HCT116 (cell line): ENCODE measurements around the gene LRRC14B. TPM values are rescaled to one million over a fixed set of nuclear protein-coding genes. Genes with fewer than 3 reads are reported as not detected.
"Not testable (repeated sequence)": the region's sequence is repeated elsewhere in the genome, so short reads cannot be mapped to it uniquely, and the experiment has no call there.

ENCODE experiments used
- ATAC-seq: fragments of 200-7000 bp; cut with Tn5 transposase; 2 replicates; pipeline ENCODE4 v1.9.1; 2020; ENCODE audit warnings: mild to moderate bottlenecking, moderate library complexity
- BruUV-seq: library from RNA; stranded (reverse); fragments of 400-500 nt; replicated peaks from 2 replicates; lab custom pipeline; 2021; lab: Mats Ljungman, UMichigan
- CTCF ChIA-PET: fragments of 300-600 bp; sonication (Branson Sonifier 250); formaldehyde crosslinking; loops from one replicate; lab custom pipeline; 2021; ENCODE audit warnings: antibody characterized with exemption; lab: Charles Lee
- POLR2A ChIA-PET: fragments of 300-600, 350-600 bp; sonication (Branson Sonifier 250); formaldehyde crosslinking; loops from one replicate; lab custom pipeline; 2021; ENCODE audit warnings: antibody characterized with exemption; lab: Charles Lee
- RAD21 ChIA-PET, 2 experiments: fragments of 300-600 bp; sonication (Branson Sonifier 250); formaldehyde crosslinking; loops; one replicate each; lab custom pipeline; 2023; ENCODE audit warnings: low total read pairs in 2 of 2; ENCODE audit not compliant: uncharacterized antibody in 2 of 2, unreplicated experiment in 2 of 2, low non-redundant PET in 1 of 2; lab: Charles Lee
- DNase-seq: peaks from one replicate; pipeline ENCODE4 v3.0.0-alpha.2; 2010; ENCODE audit warnings: low read depth, low spot score
- H2AFZ ChIP-seq: fragments of 200-600 bp; shearing (Covaris generic), sonication (generic); 2 replicates; pipeline ENCODE4 v1.6.1; 2017; ENCODE audit warnings: low read depth, mixed run types, mixed read lengths, antibody characterized with exemption, low read length; ENCODE audit not compliant: poor library complexity, severe bottlenecking
- H3K27ac ChIP-seq: 2 replicates; pipeline ENCODE4 v1.5.1; 2012; ENCODE audit warnings: low read depth, low read length
- H3K27me3 ChIP-seq: fragments of 200-600 bp; sonication (generic); 2 replicates; pipeline ENCODE4 v1.6.1; 2016; ENCODE audit warnings: mixed run types, low read length, mixed read lengths; ENCODE audit not compliant: insufficient read depth
- H3K36me3 ChIP-seq, 2 experiments: fragments of 200-500 bp in 1 of 2; fragments of 200-600 bp in 1 of 2; sonication (Bioruptor generic) in 1 of 2; sonication (generic) in 1 of 2; 2 replicates each; pipeline versions ENCODE4 v1.5.1 to v1.6.1; 2014 to 2016; ENCODE audit warnings: low read length in 2 of 2, inconsistent platforms in 1 of 2, mixed read lengths in 1 of 2, mixed run types in 1 of 2; ENCODE audit not compliant: insufficient read depth in 2 of 2, control insufficient read depth in 1 of 2
- H3K4me1 ChIP-seq, 2 experiments: fragments of 200-600 bp in 1 of 2; sonication (generic) in 1 of 2; 2 replicates each; pipeline versions ENCODE4 v1.5.1 to v1.6.1; 2012 to 2017; ENCODE audit warnings: low read length in 2 of 2, inconsistent platforms in 1 of 2, mild to moderate bottlenecking in 1 of 2, mixed read lengths in 1 of 2, mixed run types in 1 of 2, moderate library complexity in 1 of 2; ENCODE audit not compliant: insufficient read depth in 2 of 2, control insufficient read depth in 1 of 2
- H3K4me2 ChIP-seq: fragments of 200-600 bp; sonication (generic); 2 replicates; pipeline ENCODE4 v1.6.1; 2017; ENCODE audit warnings: mixed run types, low read length, mixed read lengths
- H3K4me3 ChIP-seq, 2 experiments: fragments of 200-600 bp in 1 of 2; sonication (generic) in 1 of 2; replicated peaks in 1 of 2; 2 replicates each; pipeline ENCODE4 v1.5.1; 2011 to 2016; ENCODE audit warnings: low read length in 2 of 2, control low read depth in 1 of 2, low read depth in 1 of 2, mild to moderate bottlenecking in 1 of 2, mixed read lengths in 1 of 2, mixed run types in 1 of 2
- H3K79me2 ChIP-seq: fragments of 200-600 bp; sonication (generic); 2 replicates; pipeline ENCODE4 v1.6.1; 2017; ENCODE audit warnings: mild to moderate bottlenecking, mixed run types, low read length, moderate library complexity, mixed read lengths; ENCODE audit not compliant: insufficient read depth
- H3K9ac ChIP-seq: fragments of 200-600 bp; sonication (generic); 2 replicates; pipeline ENCODE4 v1.6.1; 2016; ENCODE audit warnings: low read length, mixed read lengths
- H3K9me2 ChIP-seq: fragments of 200-600 bp; sonication (generic), shearing (Covaris generic); 2 replicates; pipeline ENCODE4 v1.6.1; 2017; ENCODE audit warnings: mixed run types, mild to moderate bottlenecking, moderate library complexity; ENCODE audit not compliant: insufficient read depth
- H3K9me3 ChIP-seq, 2 experiments: fragments of 200-500 bp in 1 of 2; fragments of 200-600 bp in 1 of 2; sonication (Bioruptor generic) in 1 of 2; sonication (generic) in 1 of 2; 2 replicates each; pipeline ENCODE4 v1.6.1; 2014 to 2017; ENCODE audit warnings: low read length in 2 of 2, mixed read lengths in 2 of 2, inconsistent platforms in 1 of 2, low read depth in 1 of 2, mild to moderate bottlenecking in 1 of 2, mixed run types in 1 of 2, moderate library complexity in 1 of 2; ENCODE audit not compliant: control insufficient read depth in 1 of 2, insufficient read depth in 1 of 2
- H4K20me1 ChIP-seq: fragments of 200-600 bp; sonication (generic), shearing (Covaris generic); 2 replicates; pipeline ENCODE4 v1.6.1; 2017; ENCODE audit warnings: mixed run types, mild to moderate bottlenecking, moderate library complexity; ENCODE audit not compliant: insufficient read depth
- FOSL1 ChIP-seq: IDR thresholded peaks from 2 replicates; pipeline ENCODE4 v1.6.1; 2012; ENCODE audit warnings: low read depth
- intact Hi-C: fragments of 100-400 bp; cut with micrococcal nuclease; formaldehyde crosslinking; loops from 2 replicates; pipeline ENCODE4 v1.10.0; 2022
- total RNA-seq: library from RNA; stranded (reverse); gene quantifications from one replicate; pipeline ENCODE4 v1.2.1, GENCODE V29; 2021; ENCODE audit not compliant: unreplicated experiment

Gene LRRC14B
- total RNA-seq, 1 experiment from 2014 or later: not detected

DNA sequence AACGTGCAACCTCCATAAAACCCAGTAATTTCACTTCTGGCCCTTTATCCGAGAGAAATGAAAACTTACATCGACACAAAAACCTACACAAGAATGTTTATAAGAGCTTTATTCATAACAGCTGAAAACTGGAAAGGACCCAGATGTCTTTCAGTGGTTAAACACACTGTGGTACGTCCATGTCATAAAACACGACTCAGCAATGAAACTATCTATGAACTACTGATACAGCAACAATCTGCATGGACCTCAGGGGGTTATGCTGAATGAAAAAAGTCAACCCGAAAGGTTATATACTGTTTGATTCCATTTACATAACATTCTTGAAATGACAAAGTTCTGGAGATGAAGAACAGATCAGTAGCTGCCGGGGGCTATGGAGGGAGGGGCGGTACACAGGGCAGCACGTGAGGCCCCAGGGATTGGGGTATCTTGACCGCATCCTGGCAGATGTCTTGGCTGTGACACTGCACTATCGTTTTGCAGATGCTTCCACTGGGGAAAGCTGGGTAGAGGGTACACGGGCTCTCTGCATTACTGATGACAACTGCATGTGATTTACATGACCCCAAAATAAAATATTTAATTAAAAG, 22.6 kb downstream of the LRRC14B start:
- intact Hi-C loops: no loop called here
- H3K9me2 ChIP-seq: no peaks in the 10 kb centered on the region
- H3K9me3 ChIP-seq: no peaks in the 10 kb centered on the region
- ChIA-PET CTCF (no interaction called here), POLR2A (no interaction called here), RAD21 (no interaction called here)
- no peak overlapping the region for H3K9ac ChIP-seq
- no peak overlapping the region for H2AFZ ChIP-seq
- 0 out of 4 replicates have a peak, but pooled peaks cover 3 to 6% of the 10 kb centered on the region in 2 experiments for H3K36me3 ChIP-seq
- no peak overlapping the region for H3K4me2 ChIP-seq
- peaks cover 29% of the 10 kb centered on the region for H3K79me2 ChIP-seq
- H3K4me1 ChIP-seq: no peaks in the 10 kb centered on the region; a peak in 1 of 4 replicates
- no peak for DNase-seq
- BruUV-seq: no TSS peak
- H4K20me1 ChIP-seq: no peaks in the 10 kb centered on the region; the same call in 1 of the 2 replicates
- ATAC-seq: no peak
- no peak for TF ChIP-seq FOSL1
- no peak overlapping the region for H3K27ac ChIP-seq
- no peaks in the 10 kb centered on the region for H3K27me3 ChIP-seq
- H3K4me3 ChIP-seq: no peak overlapping the region

DNA sequence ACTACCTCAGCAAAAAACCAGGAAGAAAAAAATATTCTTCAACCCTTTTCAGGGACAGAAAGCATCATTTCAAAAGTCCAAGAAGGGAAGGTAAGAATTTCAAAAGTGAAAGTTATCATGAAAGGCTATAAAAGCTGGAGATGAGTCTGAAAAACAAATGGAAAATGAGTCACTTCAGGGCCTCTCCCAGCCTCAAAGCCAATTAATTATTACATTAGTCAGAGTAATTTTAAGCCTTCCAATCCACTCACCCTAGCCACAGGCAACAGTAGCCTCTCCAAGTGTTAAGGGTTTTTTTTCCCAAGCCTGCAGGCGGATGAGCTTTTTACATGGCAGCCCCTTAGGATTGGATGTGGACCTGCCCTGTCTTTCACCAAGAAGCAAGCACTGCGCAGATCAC, 24.0 kb downstream of the LRRC14B start:
- BruUV-seq, H3K36me3 ChIP-seq, DNase-seq, H3K9me2 ChIP-seq, intact Hi-C loops, H3K4me3 ChIP-seq, POLR2A ChIA-PET, H3K4me1 ChIP-seq, ATAC-seq, H3K27me3 ChIP-seq, H3K4me2 ChIP-seq, H2AFZ ChIP-seq, H4K20me1 ChIP-seq, H3K27ac ChIP-seq, H3K9me3 ChIP-seq, H3K9ac ChIP-seq, RAD21 ChIA-PET, CTCF ChIA-PET: not testable (repeated sequence)
- peaks cover 34% of the 10 kb centered on the region for H3K79me2 ChIP-seq

DNA sequence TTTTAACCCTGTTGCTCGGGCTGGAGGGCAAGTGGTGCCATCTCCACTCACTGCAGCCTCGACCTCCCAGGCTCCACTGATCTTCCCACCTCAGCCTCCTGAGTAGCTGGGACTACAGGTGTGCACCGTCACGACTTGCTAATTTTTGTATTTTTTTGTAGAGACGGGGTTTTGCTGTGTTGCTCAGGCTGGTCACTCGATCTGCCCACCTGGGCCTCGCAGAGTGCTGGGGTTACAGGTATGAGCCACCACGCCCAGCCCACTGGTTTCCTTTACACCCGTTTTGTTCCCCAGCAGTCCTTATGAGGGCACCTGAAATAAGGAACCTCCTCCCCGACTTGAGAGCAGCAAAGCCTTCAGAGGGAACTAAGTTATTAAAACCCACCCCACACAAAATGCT, 24.8 kb downstream of the LRRC14B start:
- H3K4me3 ChIP-seq, H3K9ac ChIP-seq, H3K27ac ChIP-seq, DNase-seq, H3K9me3 ChIP-seq, H3K9me2 ChIP-seq, H3K36me3 ChIP-seq, H3K4me2 ChIP-seq, CTCF ChIA-PET, RAD21 ChIA-PET, POLR2A ChIA-PET, H3K27me3 ChIP-seq, H3K4me1 ChIP-seq, ATAC-seq, H2AFZ ChIP-seq, intact Hi-C loops, H4K20me1 ChIP-seq, BruUV-seq: not testable (repeated sequence)
- H3K79me2 ChIP-seq: peaks cover 40% of the 10 kb centered on the region
